ENCODE measurements around the gene NIPAL3.

The NIPAL3 gene

GRCh38 chr1:24382165-24382577, 33.4 kb upstream of the NIPAL3 start:
- no peak for TF ChIP-seq FOXM1 (IDR thresholded peaks at IDR 0.05; ENCODE audit: borderline replicate concordance, low read depth)
- TF ChIP-seq, protein P1, sequence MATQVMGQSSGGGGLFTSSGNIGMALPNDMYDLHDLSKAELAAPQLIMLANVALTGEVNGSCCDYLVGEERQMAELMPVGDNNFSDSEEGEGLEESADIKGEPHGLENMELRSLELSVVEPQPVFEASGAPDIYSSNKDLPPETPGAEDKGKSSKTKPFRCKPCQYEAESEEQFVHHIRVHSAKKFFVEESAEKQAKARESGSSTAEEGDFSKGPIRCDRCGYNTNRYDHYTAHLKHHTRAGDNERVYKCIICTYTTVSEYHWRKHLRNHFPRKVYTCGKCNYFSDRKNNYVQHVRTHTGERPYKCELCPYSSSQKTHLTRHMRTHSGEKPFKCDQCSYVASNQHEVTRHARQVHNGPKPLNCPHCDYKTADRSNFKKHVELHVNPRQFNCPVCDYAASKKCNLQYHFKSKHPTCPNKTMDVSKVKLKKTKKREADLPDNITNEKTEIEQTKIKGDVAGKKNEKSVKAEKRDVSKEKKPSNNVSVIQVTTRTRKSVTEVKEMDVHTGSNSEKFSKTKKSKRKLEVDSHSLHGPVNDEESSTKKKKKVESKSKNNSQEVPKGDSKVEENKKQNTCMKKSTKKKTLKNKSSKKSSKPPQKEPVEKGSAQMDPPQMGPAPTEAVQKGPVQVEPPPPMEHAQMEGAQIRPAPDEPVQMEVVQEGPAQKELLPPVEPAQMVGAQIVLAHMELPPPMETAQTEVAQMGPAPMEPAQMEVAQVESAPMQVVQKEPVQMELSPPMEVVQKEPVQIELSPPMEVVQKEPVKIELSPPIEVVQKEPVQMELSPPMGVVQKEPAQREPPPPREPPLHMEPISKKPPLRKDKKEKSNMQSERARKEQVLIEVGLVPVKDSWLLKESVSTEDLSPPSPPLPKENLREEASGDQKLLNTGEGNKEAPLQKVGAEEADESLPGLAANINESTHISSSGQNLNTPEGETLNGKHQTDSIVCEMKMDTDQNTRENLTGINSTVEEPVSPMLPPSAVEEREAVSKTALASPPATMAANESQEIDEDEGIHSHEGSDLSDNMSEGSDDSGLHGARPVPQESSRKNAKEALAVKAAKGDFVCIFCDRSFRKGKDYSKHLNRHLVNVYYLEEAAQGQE (IDR thresholded peaks at IDR 0.05; ENCODE audit: low read depth): no peak

DNA sequence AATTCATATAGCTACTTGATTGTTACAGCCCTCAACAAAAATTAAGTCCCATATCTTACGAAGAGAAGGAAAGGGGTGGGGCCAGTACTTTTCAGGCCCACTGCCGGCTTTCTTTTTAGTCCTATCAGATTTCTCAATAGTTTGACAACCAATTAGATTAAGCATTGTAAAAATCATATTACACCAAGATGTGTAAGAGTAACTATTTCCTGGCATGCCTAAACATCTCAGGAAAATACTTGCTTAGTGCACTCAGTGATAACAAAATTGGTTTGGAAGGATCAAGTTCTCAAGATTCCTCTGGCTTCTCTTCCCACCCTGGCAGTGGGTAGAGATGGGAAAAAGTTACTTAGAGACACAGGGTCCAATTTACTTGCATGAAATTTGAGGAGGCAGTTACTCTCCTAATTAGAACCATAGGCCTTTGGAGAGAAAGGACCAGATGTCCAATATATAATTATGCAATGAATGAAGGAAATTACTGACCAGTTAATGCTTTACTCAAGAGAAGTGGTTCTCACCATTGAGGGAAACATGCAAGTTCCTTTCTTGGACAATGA, 32.1 kb upstream of the NIPAL3 start:
- no peak for TF ChIP-seq FOXM1 (IDR thresholded peaks at IDR 0.05; ENCODE audit: borderline replicate concordance, low read depth)
- TF ChIP-seq RAD21 (IDR thresholded peaks at IDR 0.05; ENCODE audit: low read depth): no peak
- TF ChIP-seq ZBTB7A (IDR thresholded peaks at IDR 0.05; ENCODE audit: low read depth): no peak
- no peak for TF ChIP-seq EP300 (IDR thresholded peaks at IDR 0.05; ENCODE audit: borderline replicate concordance)
- no peak for TF ChIP-seq YY1 (IDR thresholded peaks at IDR 0.05; ENCODE audit: low read depth)
- no peak for TF ChIP-seq TCF12 (IDR thresholded peaks at IDR 0.05; ENCODE audit: low read depth)

- TF ChIP-seq ZBTB7A (IDR thresholded peaks at IDR 0.05; ENCODE audit: low read depth) (no peak), TEAD4 (IDR thresholded peaks at IDR 0.05) (no peak), FOXM1 (IDR thresholded peaks at IDR 0.05; ENCODE audit: borderline replicate concordance, low read depth) (no peak), NFIC (IDR thresholded peaks at IDR 0.05) (no peak), TCF12 (IDR thresholded peaks at IDR 0.05; ENCODE audit: low read depth) (no peak), EP300 (IDR thresholded peaks at IDR 0.05; ENCODE audit: borderline replicate concordance) (no peak), TAF1 (IDR thresholded peaks at IDR 0.05; ENCODE audit: low read depth) (no peak), CEBPB (IDR thresholded peaks at IDR 0.05) (no peak), YY1 (IDR thresholded peaks at IDR 0.05; ENCODE audit: low read depth) (no peak), RAD21 (IDR thresholded peaks at IDR 0.05; ENCODE audit: low read depth) (no peak), CREB1 (IDR thresholded peaks at IDR 0.05; ENCODE audit: low read depth) (no peak)
- TF ChIP-seq, protein P1 (IDR thresholded peaks at IDR 0.05; ENCODE audit: low read depth): no peak
- TF ChIP-seq, protein P2, sequence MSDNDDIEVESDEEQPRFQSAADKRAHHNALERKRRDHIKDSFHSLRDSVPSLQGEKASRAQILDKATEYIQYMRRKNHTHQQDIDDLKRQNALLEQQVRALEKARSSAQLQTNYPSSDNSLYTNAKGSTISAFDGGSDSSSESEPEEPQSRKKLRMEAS (IDR thresholded peaks at IDR 0.05): no peak
These were observed 31.1 kb upstream of the NIPAL3 start for GRCh38 chr1:24384251-24385090.

GRCh38 chr1:24385160-24385940, 30.3 kb upstream of the NIPAL3 start:
- TF ChIP-seq YY1 (IDR thresholded peaks at IDR 0.05; ENCODE audit: low read depth) (no peak), EGR1 (IDR thresholded peaks at IDR 0.05) (no peak), EP300 (IDR thresholded peaks at IDR 0.05; ENCODE audit: borderline replicate concordance) (no peak), RAD21 (IDR thresholded peaks at IDR 0.05; ENCODE audit: low read depth) (peak; percentile 37; the same call in 1 of the 2 replicates), CREB1 (IDR thresholded peaks at IDR 0.05; ENCODE audit: low read depth) (no peak)
- TF ChIP-seq, protein P3, sequence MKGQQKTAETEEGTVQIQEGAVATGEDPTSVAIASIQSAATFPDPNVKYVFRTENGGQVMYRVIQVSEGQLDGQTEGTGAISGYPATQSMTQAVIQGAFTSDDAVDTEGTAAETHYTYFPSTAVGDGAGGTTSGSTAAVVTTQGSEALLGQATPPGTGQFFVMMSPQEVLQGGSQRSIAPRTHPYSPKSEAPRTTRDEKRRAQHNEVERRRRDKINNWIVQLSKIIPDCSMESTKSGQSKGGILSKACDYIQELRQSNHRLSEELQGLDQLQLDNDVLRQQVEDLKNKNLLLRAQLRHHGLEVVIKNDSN (IDR thresholded peaks at IDR 0.05): no peak
- TF ChIP-seq, protein P2 (IDR thresholded peaks at IDR 0.05): no peak
- TF ChIP-seq, protein P1 (IDR thresholded peaks at IDR 0.05; ENCODE audit: low read depth): no peak

Data from Ishikawa (cell line).